ENCODE results near the gene AHCYL2.
"Not testable (repeated sequence)": the region's sequence is repeated elsewhere in the genome, so short reads cannot be mapped to it uniquely, and the experiment has no call there.

The AHCYL2 gene

GRCh38 chr7:129245533-129245932, 20.7 kb downstream of the AHCYL2 start:
- DNase-seq, result no peak

GRCh38 chr7:129247087-129247486, 22.3 kb downstream of the AHCYL2 start:
- no peak for DNase-seq

GRCh38 chr7:129252128-129252527, 27.3 kb downstream of the AHCYL2 start:
- no peak for DNase-seq

GRCh38 chr7:129252603-129253002, 27.8 kb downstream of the AHCYL2 start:
- not testable (repeated sequence) for DNase-seq

- no peak for DNase-seq
Observed at GRCh38 chr7:129255800-129256199, 31.0 kb downstream of the AHCYL2 start.

GRCh38 chr7:129256221-129256620, 31.4 kb downstream of the AHCYL2 start:
- DNase-seq, result no peak

GRCh38 chr7:129257168-129257567, 32.3 kb downstream of the AHCYL2 start:
- DNase-seq, result no peak

- DNase-seq, result no peak
Observed at GRCh38 chr7:129258649-129259389, 34.0 kb downstream of the AHCYL2 start.

- no peak for DNase-seq
Observed at GRCh38 chr7:129262324-129262723, 37.5 kb downstream of the AHCYL2 start.

- no peak for DNase-seq
Observed at GRCh38 chr7:129263168-129263567, 38.3 kb downstream of the AHCYL2 start.

- DNase-seq, result no peak
Observed at GRCh38 chr7:129264534-129264933, 39.7 kb downstream of the AHCYL2 start.

- no peak for DNase-seq
Observed at GRCh38 chr7:129265328-129265727, 40.5 kb downstream of the AHCYL2 start.

- DNase-seq, result no peak
Observed at GRCh38 chr7:129266181-129266580, 41.4 kb downstream of the AHCYL2 start.

- DNase-seq, result no peak
Observed at GRCh38 chr7:129270077-129270476, 45.2 kb downstream of the AHCYL2 start.

GRCh38 chr7:129271500-129272355, 46.9 kb downstream of the AHCYL2 start:
- DNase-seq, result no peak

- DNase-seq, result no peak
Observed at GRCh38 chr7:129273936-129274335, 49.1 kb downstream of the AHCYL2 start.

GRCh38 chr7:129277629-129278028, 52.8 kb downstream of the AHCYL2 start:
- DNase-seq, result no peak

GRCh38 chr7:129278688-129279087, 53.9 kb downstream of the AHCYL2 start:
- DNase-seq, result no peak

- DNase-seq, result no peak
Observed at GRCh38 chr7:129279757-129280156, 54.9 kb downstream of the AHCYL2 start.

- no peak for DNase-seq
Observed at GRCh38 chr7:129281163-129281562, 56.3 kb downstream of the AHCYL2 start.

- no peak for DNase-seq
Observed at GRCh38 chr7:129282865-129283264, 58.0 kb downstream of the AHCYL2 start.

GRCh38 chr7:129283936-129284335, 59.1 kb downstream of the AHCYL2 start:
- no peak for DNase-seq

- DNase-seq, result no peak
Observed at GRCh38 chr7:129285111-129285510, 60.3 kb downstream of the AHCYL2 start.

- no peak for DNase-seq
Observed at GRCh38 chr7:129292861-129293260, 68.0 kb downstream of the AHCYL2 start.

Data from SHP77 (cell line).